ENCODE results near the gene CDK5RAP1.

DNA sequence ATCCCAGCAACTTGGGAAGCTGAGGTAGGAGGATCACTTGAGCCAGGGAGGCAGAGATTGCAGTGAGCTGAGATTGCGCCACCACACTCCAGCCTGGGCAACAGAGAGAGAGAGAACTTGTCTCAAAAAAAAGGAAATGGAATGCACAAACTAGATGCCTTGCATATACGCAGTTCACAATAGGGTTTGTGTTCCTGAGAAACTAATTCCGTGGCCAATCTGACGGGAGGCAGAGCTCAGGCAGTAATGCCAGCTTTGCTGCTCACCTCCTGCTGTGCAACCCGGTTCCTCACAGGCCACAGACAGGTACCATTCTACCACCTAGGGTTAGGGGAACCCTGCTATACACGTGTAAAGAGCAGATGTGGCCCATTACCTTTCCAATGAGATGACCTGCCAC, 1.4 kb downstream of the CDK5RAP1 start:
- TF ChIP-seq CTCF (IDR thresholded peaks at IDR 0.05; ENCODE audit: low read length) (no peak), EZH2 (IDR thresholded peaks at IDR 0.05; ENCODE audit: borderline replicate concordance, low read length) (no peak)
